GM12878 (cell line): ENCODE results near the gene KCNQ1. TPM values are rescaled to one million over a fixed set of nuclear protein-coding genes. Genes with fewer than 3 reads are reported as not detected.

Experiments used
- CHD1 ChIP-seq: IDR thresholded peaks from 2 replicates; pipeline ENCODE4 v1.6.1; 2012; ENCODE audit warnings: low read depth, low read length, improper control_type of control experiment
- E4F1 ChIP-seq: fragments of 450-650 bp; IDR thresholded peaks from 2 replicates; pipeline ENCODE4 v1.6.1; 2018; ENCODE audit warnings: borderline replicate concordance, mild to moderate bottlenecking; ENCODE audit not compliant: partially characterized antibody
- SIX5 ChIP-seq: IDR thresholded peaks from 2 replicates; pipeline ENCODE4 v1.6.1; 2011; ENCODE audit warnings: mild to moderate bottlenecking, low read depth, low read length, moderate library complexity; ENCODE audit not compliant: severe bottlenecking
- YBX1 ChIP-seq: fragments of 450-650 bp; IDR thresholded peaks from 2 replicates; pipeline ENCODE4 v1.6.1; 2016; ENCODE audit warnings: antibody characterized with exemption
- ZNF592 ChIP-seq: fragments of 450-650 bp; IDR thresholded peaks from 2 replicates; pipeline ENCODE4 v1.6.1; 2017; ENCODE audit warnings: mild to moderate bottlenecking, moderate library complexity
- polyA plus RNA-seq, 11 experiments: library from polyadenylated mRNA; depleted of rRNA in 4 of 11; unstranded in 6 of 11; stranded (reverse) in 5 of 11; fragments of >200 nt; fragmentation: Nextera tagmentation in 4 of 11; fragmentation: Illumina TruSeq in 1 of 11; extraction: Ambion mirVana in 4 of 11; extraction: Trizol in 1 of 11; gene quantifications; 1 replicate in 1 of 11; 2 replicates in 10 of 11; pipeline versions ENCODE4 v1.2.1 to v1.2.3, GENCODE V29; 2011 to 2016; ENCODE audit warnings: inconsistent platforms in 2 of 11, missing spikeins in 2 of 11, low read depth in 1 of 11
- total RNA-seq, 4 experiments: library from RNA; depleted of rRNA in 3 of 4; stranded (reverse); fragments of >200 nt in 3 of 4; fragmentation: Illumina TruSeq in 1 of 4; extraction: Trizol in 1 of 4; gene quantifications; 2 replicates each; pipeline versions ENCODE4 v1.2.1 to v1.2.3, GENCODE V29; 2013 to 2021

The KCNQ1 gene
- total and polyA plus RNA-seq, 10 of the 15 experiments (the other 5 are each of a cell fraction or from before 2014, with no cell fraction given), result 0.03 to 0.15 (median 0.12) TPM; not detected in 7

GRCh38 chr11:2687782-2688191 lies 243.0 kb downstream of the KCNQ1 start (continued):
- no peak for TF ChIP-seq ZNF592
- TF ChIP-seq E4F1, result no peak
- TF ChIP-seq YBX1, result no peak
- no peak for TF ChIP-seq SIX5
- TF ChIP-seq CHD1, result no peak
